GM23338 (cell line): ENCODE measurements around the gene SNUPN. TPM values are rescaled to one million over a fixed set of nuclear protein-coding genes. Genes with fewer than 3 reads are reported as not detected.

Experiments used
- ATAC-seq: fragments of 200-7000 bp; cut with Tn5 transposase; 3 replicates; pipeline ENCODE4 v1.9.1; 2020
- DNase-seq: peaks from one replicate; pipeline ENCODE4 v3.0.0-alpha.2; 2015; ENCODE audit warnings: low spot score
- H2AFZ ChIP-seq: fragments of 200-600 bp; sonication (generic); 2 replicates; pipeline ENCODE4 v1.8.0; 2016; ENCODE audit warnings: antibody characterized with exemption, mild to moderate bottlenecking, moderate library complexity
- H3F3A ChIP-seq: fragments of 200-600 bp; sonication (generic); replicated peaks from 2 replicates; pipeline ENCODE4 v1.8.0; 2017; ENCODE audit warnings: antibody characterized with exemption, mixed run types, low read depth
- H3K27ac ChIP-seq: fragments of 200-600 bp; sonication (generic); 2 replicates; pipeline ENCODE4 v1.6.1; 2016; ENCODE audit warnings: low read depth
- H3K27me3 ChIP-seq: fragments of 200-600 bp; sonication (generic); 2 replicates; pipeline ENCODE4 v1.8.0; 2016; ENCODE audit warnings: mild to moderate bottlenecking, mixed run types, moderate library complexity; ENCODE audit not compliant: insufficient read depth
- H3K36me3 ChIP-seq: fragments of 200-600 bp; sonication (generic); 2 replicates; pipeline ENCODE4 v1.8.0; 2016; ENCODE audit warnings: mild to moderate bottlenecking; ENCODE audit not compliant: insufficient read depth
- H3K4me1 ChIP-seq: fragments of 200-600 bp; sonication (generic); 2 replicates; pipeline ENCODE4 v1.8.0; 2016; ENCODE audit warnings: mild to moderate bottlenecking, moderate library complexity; ENCODE audit not compliant: insufficient read depth
- H3K4me2 ChIP-seq: fragments of 200-600 bp; sonication (generic); 2 replicates; pipeline ENCODE4 v1.7.1; 2017; ENCODE audit warnings: mixed run types
- H3K4me3 ChIP-seq: fragments of 200-600 bp; sonication (generic); 2 replicates; pipeline ENCODE4 v1.6.1; 2016; ENCODE audit warnings: mixed run types
- H3K79me2 ChIP-seq: fragments of 200-600 bp; sonication (generic); replicated peaks from 2 replicates; pipeline ENCODE4 v1.8.0; 2017; ENCODE audit warnings: mild to moderate bottlenecking; ENCODE audit not compliant: insufficient read depth
- H3K9me2 ChIP-seq: fragments of 200-600 bp; sonication (generic); 2 replicates; pipeline ENCODE4 v1.8.0; 2017; ENCODE audit not compliant: insufficient read depth
- H4K20me1 ChIP-seq: fragments of 200-600 bp; sonication (generic); replicated peaks from 2 replicates; pipeline ENCODE4 v1.8.0; 2017; ENCODE audit warnings: mild to moderate bottlenecking; ENCODE audit not compliant: insufficient read depth
- H3K27ac Mint-ChIP-seq: 2 replicates; pipeline ENCODE4 v1.8.0; 2020; ENCODE audit warnings: inconsistent platforms, mild to moderate bottlenecking, moderate library complexity, mixed read lengths
- H3K27me3 Mint-ChIP-seq: 3 replicates; pipeline ENCODE4 v1.8.0; 2022; ENCODE audit warnings: low read depth, mild to moderate bottlenecking, moderate library complexity, mixed read lengths, inconsistent platforms; ENCODE audit not compliant: insufficient read depth, poor library complexity
- H3K36me3 Mint-ChIP-seq: 3 replicates; pipeline ENCODE4 v1.8.0; 2021; ENCODE audit warnings: low read depth, mild to moderate bottlenecking, inconsistent platforms, moderate library complexity, mixed read lengths
- H3K4me1 Mint-ChIP-seq: 3 replicates; pipeline ENCODE4 v1.8.0; 2020; ENCODE audit warnings: mild to moderate bottlenecking, inconsistent platforms, mixed read lengths
- H3K4me3 Mint-ChIP-seq: 3 replicates; pipeline ENCODE4 v1.8.0; 2021; ENCODE audit warnings: moderate library complexity, mild to moderate bottlenecking, inconsistent platforms, mixed read lengths
- H3K9me3 Mint-ChIP-seq: 3 replicates; pipeline ENCODE4 v1.8.0; 2020; ENCODE audit warnings: moderate library complexity, mild to moderate bottlenecking, inconsistent platforms, mixed read lengths
- CREB1 ChIP-seq: fragments of 250-450 bp; sonication (Bioruptor Pico); IDR thresholded peaks from 2 replicates; pipeline ENCODE4 v1.5.0; 2020; ENCODE audit warnings: low read depth, mild to moderate bottlenecking, moderate library complexity
- EZH2 ChIP-seq: fragments of 200-600 bp; sonication (generic); IDR thresholded peaks from one replicate; pipeline ENCODE4 v1.8.0; 2017; ENCODE audit warnings: antibody characterized with exemption, mild to moderate bottlenecking, low read depth; ENCODE audit not compliant: unreplicated experiment
- EZH2phosphoT487 ChIP-seq: fragments of 200-600 bp; sonication (generic); IDR thresholded peaks from one replicate; pipeline ENCODE4 v1.8.1; 2018; ENCODE audit warnings: antibody characterized with exemption; ENCODE audit not compliant: unreplicated experiment
- JUNB ChIP-seq: IDR thresholded peaks from one replicate; pipeline ENCODE4 v1.6.1; 2016; ENCODE audit warnings: antibody characterized with exemption; ENCODE audit not compliant: unreplicated experiment
- NANOG ChIP-seq: IDR thresholded peaks from 2 replicates; pipeline ENCODE4 v1.6.1; 2016; ENCODE audit warnings: antibody characterized with exemption, borderline replicate concordance
- POLR2AphosphoS5 ChIP-seq: IDR thresholded peaks from 2 replicates; pipeline ENCODE4 v1.6.1; 2016; ENCODE audit warnings: antibody characterized with exemption, low read depth
- STAT1 ChIP-seq: IDR thresholded peaks from one replicate; pipeline ENCODE4 v1.6.1; 2016; ENCODE audit warnings: antibody characterized with exemption; ENCODE audit not compliant: unreplicated experiment
- ZNF114 ChIP-seq: fragments of 250-450 bp; sonication (Bioruptor Pico); IDR thresholded peaks from 2 replicates; pipeline ENCODE4 v1.5.0; 2020; ENCODE audit warnings: mild to moderate bottlenecking, moderate library complexity
- ZNF331 ChIP-seq: fragments of 250-450 bp; sonication (Bioruptor Pico); IDR thresholded peaks from 2 replicates; pipeline ENCODE4 v1.5.0; 2020; ENCODE audit warnings: low read depth, mild to moderate bottlenecking, moderate library complexity
- polyA plus RNA-seq: library from polyadenylated mRNA; unstranded; fragments of >200 nt; fragmentation: Nextera tagmentation; extraction: Ambion mirVana; gene quantifications from 2 replicates; pipeline ENCODE4 v1.2.1, GENCODE V29; 2016
- total RNA-seq: library from RNA; depleted of rRNA; stranded (reverse); fragments of >200 nt; shearing (Covaris generic); gene quantifications from 2 replicates; pipeline ENCODE4 v1.2.3, GENCODE V29; 2014
- TF ChIP-seq, protein P1 (sequence below), 2 experiments: fragments of 200-600 bp in 1 of 2; sonication (generic) in 1 of 2; conservative IDR thresholded peaks; 2 replicates each; pipeline versions ENCODE4 v1.5.1 to v1.6.1; 2016 to 2017; ENCODE audit warnings: antibody characterized with exemption in 2 of 2, low read depth in 2 of 2, mild to moderate bottlenecking in 2 of 2, moderate library complexity in 1 of 2
- TF ChIP-seq, protein P2 (sequence below): IDR thresholded peaks from 2 replicates; pipeline ENCODE4 v1.6.1; 2016; ENCODE audit warnings: antibody characterized with exemption
- TF ChIP-seq, protein P3 (sequence below): IDR thresholded peaks from one replicate; pipeline ENCODE4 v1.6.1; 2018; ENCODE audit warnings: antibody characterized with exemption; ENCODE audit not compliant: unreplicated experiment
- TF ChIP-seq, protein P4 (sequence below): fragments of 250-450 bp; sonication (Bioruptor Pico); IDR thresholded peaks from 2 replicates; pipeline ENCODE4 v1.5.0; 2020; ENCODE audit warnings: mild to moderate bottlenecking, moderate library complexity

SNUPN gene
- total and polyA plus RNA-seq, 2 experiments from 2014 or later, result 20.5 to 27.7 TPM

DNA sequence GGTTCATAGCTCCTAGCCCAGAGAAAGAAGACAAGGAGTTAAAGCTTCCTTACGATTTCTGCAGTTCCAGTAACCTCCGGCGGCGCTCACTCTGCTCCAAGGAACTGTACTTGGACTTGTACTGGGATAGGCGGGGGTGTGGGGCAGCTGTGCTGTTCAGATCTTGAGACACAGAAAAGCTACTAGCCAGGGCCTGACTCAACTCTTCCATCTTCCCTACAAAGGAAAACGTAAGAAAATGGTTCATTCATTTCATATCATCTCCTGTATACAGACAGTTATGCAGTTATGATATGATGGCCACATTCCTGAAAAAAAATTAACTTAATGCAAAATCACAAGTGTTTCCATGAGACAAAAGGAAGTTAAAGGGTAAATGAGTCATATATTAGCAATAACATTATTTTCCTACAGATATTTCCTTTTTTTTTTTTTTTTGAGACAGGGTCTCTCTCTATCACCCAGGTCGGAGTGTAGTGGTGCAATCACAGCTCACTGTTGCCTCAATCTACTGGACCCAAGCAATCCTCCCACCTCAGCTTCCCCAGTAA lies 4.6 kb downstream of the SNUPN start:
- Mint-ChIP-seq H3K9me3 (no peaks in the 10 kb centered on the region), H3K27me3 (peaks cover 7% of the 10 kb centered on the region), H3K4me3 (no peak overlapping the region), H3K36me3 (peaks cover 31% of the 10 kb centered on the region), H3K4me1 (peaks cover under 1% of the 10 kb centered on the region), H3K27ac (peak overlapping the region; percentile 54; the same call in 1 of the 2 replicates)
- Histone ChIP-seq H3K9me2 (no peaks in the 10 kb centered on the region), H3K4me2 (no peak overlapping the region), H3K4me1 (peaks cover 3% of the 10 kb centered on the region; the same call in 1 of the 2 replicates), H3K36me3 (peaks cover 12% of the 10 kb centered on the region), H2AFZ (no peak overlapping the region), H4K20me1 (no peaks in the 10 kb centered on the region; the same call in 1 of the 2 replicates), H3K27me3 (no peaks in the 10 kb centered on the region), H3K4me3 (no peak overlapping the region), H3K27ac (0 out of 2 replicates have a peak overlapping the region, but pooled peaks have one; percentile 27), H3K79me2 (peaks cover 3% of the 10 kb centered on the region; the same call in 1 of the 2 replicates), H3F3A (0 out of 2 replicates have a peak, but pooled peaks cover 5% of the 10 kb centered on the region)
- ATAC-seq (no peak), DNase-seq (no peak)
- TF ChIP-seq, protein P1, sequence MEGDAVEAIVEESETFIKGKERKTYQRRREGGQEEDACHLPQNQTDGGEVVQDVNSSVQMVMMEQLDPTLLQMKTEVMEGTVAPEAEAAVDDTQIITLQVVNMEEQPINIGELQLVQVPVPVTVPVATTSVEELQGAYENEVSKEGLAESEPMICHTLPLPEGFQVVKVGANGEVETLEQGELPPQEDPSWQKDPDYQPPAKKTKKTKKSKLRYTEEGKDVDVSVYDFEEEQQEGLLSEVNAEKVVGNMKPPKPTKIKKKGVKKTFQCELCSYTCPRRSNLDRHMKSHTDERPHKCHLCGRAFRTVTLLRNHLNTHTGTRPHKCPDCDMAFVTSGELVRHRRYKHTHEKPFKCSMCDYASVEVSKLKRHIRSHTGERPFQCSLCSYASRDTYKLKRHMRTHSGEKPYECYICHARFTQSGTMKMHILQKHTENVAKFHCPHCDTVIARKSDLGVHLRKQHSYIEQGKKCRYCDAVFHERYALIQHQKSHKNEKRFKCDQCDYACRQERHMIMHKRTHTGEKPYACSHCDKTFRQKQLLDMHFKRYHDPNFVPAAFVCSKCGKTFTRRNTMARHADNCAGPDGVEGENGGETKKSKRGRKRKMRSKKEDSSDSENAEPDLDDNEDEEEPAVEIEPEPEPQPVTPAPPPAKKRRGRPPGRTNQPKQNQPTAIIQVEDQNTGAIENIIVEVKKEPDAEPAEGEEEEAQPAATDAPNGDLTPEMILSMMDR (conservative IDR thresholded peaks at IDR 0.05; ENCODE audit: low read depth in 2 of 2), result no peak
- TF ChIP-seq EZH2phosphoT487 (no peak), CREB1 (CRISPR knock-in tag) (no peak), ZNF114 (CRISPR knock-in tag) (no peak), STAT1 (no peak), ZNF331 (CRISPR knock-in tag) (no peak), JUNB (no peak), POLR2AphosphoS5 (no peak), NANOG (no peak), EZH2 (no peak)
- TF ChIP-seq, protein P2, sequence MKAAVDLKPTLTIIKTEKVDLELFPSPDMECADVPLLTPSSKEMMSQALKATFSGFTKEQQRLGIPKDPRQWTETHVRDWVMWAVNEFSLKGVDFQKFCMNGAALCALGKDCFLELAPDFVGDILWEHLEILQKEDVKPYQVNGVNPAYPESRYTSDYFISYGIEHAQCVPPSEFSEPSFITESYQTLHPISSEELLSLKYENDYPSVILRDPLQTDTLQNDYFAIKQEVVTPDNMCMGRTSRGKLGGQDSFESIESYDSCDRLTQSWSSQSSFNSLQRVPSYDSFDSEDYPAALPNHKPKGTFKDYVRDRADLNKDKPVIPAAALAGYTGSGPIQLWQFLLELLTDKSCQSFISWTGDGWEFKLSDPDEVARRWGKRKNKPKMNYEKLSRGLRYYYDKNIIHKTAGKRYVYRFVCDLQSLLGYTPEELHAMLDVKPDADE, result no peak
- TF ChIP-seq, protein P3, sequence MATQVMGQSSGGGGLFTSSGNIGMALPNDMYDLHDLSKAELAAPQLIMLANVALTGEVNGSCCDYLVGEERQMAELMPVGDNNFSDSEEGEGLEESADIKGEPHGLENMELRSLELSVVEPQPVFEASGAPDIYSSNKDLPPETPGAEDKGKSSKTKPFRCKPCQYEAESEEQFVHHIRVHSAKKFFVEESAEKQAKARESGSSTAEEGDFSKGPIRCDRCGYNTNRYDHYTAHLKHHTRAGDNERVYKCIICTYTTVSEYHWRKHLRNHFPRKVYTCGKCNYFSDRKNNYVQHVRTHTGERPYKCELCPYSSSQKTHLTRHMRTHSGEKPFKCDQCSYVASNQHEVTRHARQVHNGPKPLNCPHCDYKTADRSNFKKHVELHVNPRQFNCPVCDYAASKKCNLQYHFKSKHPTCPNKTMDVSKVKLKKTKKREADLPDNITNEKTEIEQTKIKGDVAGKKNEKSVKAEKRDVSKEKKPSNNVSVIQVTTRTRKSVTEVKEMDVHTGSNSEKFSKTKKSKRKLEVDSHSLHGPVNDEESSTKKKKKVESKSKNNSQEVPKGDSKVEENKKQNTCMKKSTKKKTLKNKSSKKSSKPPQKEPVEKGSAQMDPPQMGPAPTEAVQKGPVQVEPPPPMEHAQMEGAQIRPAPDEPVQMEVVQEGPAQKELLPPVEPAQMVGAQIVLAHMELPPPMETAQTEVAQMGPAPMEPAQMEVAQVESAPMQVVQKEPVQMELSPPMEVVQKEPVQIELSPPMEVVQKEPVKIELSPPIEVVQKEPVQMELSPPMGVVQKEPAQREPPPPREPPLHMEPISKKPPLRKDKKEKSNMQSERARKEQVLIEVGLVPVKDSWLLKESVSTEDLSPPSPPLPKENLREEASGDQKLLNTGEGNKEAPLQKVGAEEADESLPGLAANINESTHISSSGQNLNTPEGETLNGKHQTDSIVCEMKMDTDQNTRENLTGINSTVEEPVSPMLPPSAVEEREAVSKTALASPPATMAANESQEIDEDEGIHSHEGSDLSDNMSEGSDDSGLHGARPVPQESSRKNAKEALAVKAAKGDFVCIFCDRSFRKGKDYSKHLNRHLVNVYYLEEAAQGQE, result no peak
- TF ChIP-seq, protein P4, sequence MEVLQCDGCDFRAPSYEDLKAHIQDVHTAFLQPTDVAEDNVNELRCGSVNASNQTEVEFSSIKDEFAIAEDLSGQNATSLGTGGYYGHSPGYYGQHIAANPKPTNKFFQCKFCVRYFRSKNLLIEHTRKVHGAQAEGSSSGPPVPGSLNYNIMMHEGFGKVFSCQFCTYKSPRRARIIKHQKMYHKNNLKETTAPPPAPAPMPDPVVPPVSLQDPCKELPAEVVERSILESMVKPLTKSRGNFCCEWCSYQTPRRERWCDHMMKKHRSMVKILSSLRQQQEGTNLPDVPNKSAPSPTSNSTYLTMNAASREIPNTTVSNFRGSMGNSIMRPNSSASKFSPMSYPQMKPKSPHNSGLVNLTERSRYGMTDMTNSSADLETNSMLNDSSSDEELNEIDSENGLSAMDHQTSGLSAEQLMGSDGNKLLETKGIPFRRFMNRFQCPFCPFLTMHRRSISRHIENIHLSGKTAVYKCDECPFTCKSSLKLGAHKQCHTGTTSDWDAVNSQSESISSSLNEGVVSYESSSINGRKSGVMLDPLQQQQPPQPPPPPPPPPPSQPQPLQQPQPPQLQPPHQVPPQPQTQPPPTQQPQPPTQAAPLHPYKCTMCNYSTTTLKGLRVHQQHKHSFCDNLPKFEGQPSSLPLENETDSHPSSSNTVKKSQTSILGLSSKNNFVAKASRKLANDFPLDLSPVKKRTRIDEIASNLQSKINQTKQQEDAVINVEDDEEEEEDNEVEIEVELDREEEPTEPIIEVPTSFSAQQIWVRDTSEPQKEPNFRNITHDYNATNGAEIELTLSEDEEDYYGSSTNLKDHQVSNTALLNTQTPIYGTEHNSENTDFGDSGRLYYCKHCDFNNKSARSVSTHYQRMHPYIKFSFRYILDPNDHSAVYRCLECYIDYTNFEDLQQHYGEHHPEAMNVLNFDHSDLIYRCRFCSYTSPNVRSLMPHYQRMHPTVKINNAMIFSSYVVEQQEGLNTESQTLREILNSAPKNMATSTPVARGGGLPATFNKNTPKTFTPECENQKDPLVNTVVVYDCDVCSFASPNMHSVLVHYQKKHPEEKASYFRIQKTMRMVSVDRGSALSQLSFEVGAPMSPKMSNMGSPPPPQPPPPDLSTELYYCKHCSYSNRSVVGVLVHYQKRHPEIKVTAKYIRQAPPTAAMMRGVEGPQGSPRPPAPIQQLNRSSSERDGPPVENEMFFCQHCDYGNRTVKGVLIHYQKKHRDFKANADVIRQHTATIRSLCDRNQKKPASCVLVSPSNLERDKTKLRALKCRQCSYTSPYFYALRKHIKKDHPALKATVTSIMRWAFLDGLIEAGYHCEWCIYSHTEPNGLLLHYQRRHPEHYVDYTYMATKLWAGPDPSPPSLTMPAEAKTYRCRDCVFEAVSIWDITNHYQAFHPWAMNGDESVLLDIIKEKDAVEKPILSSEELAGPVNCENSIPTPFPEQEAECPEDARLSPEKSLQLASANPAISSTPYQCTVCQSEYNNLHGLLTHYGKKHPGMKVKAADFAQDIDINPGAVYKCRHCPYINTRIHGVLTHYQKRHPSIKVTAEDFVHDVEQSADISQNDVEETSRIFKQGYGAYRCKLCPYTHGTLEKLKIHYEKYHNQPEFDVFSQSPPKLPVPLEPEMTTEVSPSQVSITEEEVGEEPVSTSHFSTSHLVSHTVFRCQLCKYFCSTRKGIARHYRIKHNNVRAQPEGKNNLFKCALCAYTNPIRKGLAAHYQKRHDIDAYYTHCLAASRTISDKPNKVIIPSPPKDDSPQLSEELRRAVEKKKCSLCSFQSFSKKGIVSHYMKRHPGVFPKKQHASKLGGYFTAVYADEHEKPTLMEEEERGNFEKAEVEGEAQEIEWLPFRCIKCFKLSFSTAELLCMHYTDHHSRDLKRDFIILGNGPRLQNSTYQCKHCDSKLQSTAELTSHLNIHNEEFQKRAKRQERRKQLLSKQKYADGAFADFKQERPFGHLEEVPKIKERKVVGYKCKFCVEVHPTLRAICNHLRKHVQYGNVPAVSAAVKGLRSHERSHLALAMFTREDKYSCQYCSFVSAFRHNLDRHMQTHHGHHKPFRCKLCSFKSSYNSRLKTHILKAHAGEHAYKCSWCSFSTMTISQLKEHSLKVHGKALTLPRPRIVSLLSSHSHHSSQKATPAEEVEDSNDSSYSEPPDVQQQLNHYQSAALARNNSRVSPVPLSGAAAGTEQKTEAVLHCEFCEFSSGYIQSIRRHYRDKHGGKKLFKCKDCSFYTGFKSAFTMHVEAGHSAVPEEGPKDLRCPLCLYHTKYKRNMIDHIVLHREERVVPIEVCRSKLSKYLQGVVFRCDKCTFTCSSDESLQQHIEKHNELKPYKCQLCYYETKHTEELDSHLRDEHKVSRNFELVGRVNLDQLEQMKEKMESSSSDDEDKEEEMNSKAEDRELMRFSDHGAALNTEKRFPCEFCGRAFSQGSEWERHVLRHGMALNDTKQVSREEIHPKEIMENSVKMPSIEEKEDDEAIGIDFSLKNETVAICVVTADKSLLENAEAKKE (CRISPR knock-in tag), result no peak
